HG03571 (cell line): ENCODE data around the gene ADGRL1.

ENCODE experiments used
- ATAC-seq: cut with Tn5 transposase; IDR thresholded peaks from one replicate; pipeline ENCODE4 v1.9.1; 2021; ENCODE audit not compliant: unreplicated experiment

Gene ADGRL1

GRCh38 chr19:14114854-14115253 lies 91.1 kb downstream of the ADGRL1 start:
- no peak for ATAC-seq

GRCh38 chr19:14114439-14114838 lies 91.5 kb downstream of the ADGRL1 start:
- ATAC-seq, result no peak

- no peak for ATAC-seq
Observed at GRCh38 chr19:14113762-14114414, 92.1 kb downstream of the ADGRL1 start.

GRCh38 chr19:14112809-14113385 lies 93.1 kb downstream of the ADGRL1 start:
- no peak for ATAC-seq

GRCh38 chr19:14112051-14112808 lies 93.7 kb downstream of the ADGRL1 start:
- no peak for ATAC-seq

- ATAC-seq, result no peak
Observed at GRCh38 chr19:14111486-14111885, 94.5 kb downstream of the ADGRL1 start.

- ATAC-seq, result no peak
Observed at GRCh38 chr19:14110650-14111049, 95.3 kb downstream of the ADGRL1 start.

GRCh38 chr19:14107581-14108461 lies 98.1 kb downstream of the ADGRL1 start:
- no peak for ATAC-seq

- ATAC-seq, result no peak
Observed at GRCh38 chr19:14106840-14107239, 99.1 kb downstream of the ADGRL1 start.

- ATAC-seq, result no peak
Observed at GRCh38 chr19:14105680-14106079, 100.3 kb downstream of the ADGRL1 start.

- no peak for ATAC-seq
Observed at GRCh38 chr19:14103310-14103709, 102.7 kb downstream of the ADGRL1 start.

GRCh38 chr19:14102756-14103155 lies 103.2 kb downstream of the ADGRL1 start:
- ATAC-seq, result no peak

- no peak for ATAC-seq
Observed at GRCh38 chr19:14102102-14102696, 103.8 kb downstream of the ADGRL1 start.

GRCh38 chr19:14101003-14101545 lies 104.9 kb downstream of the ADGRL1 start:
- ATAC-seq, result no peak
